Activated T-helper 17 cell treated with anti-CD3 and anti-CD28 coated beads, Interleukin-2, amount 50 U/mL, for 72 hours (primary cell): ENCODE data around the gene GALM. TPM values are rescaled to one million over a fixed set of nuclear protein-coding genes. Genes with fewer than 3 reads are reported as not detected.
"Not testable (repeated sequence)": the region's sequence is repeated elsewhere in the genome, so short reads cannot be mapped to it uniquely, and the experiment has no call there.

Experiments used
- ATAC-seq: fragments of 150-1000 bp; cut with Tn5 transposase; replicated peaks from 2 replicates; pipeline ENCODE4 v1.10.0; 2021; ENCODE audit warnings: mild to moderate bottlenecking, moderate library complexity
- H3K27ac Mint-ChIP-seq: one replicate; pipeline ENCODE4 v1.8.0; 2022; ENCODE audit warnings: mixed read lengths
- H3K27me3 Mint-ChIP-seq: one replicate; pipeline ENCODE4 v1.8.0; 2022; ENCODE audit warnings: mixed read lengths
- H3K36me3 Mint-ChIP-seq: one replicate; pipeline ENCODE4 v1.8.0; 2022; ENCODE audit warnings: low read depth, mild to moderate bottlenecking, mixed read lengths
- H3K4me1 Mint-ChIP-seq: one replicate; pipeline ENCODE4 v1.8.0; 2022; ENCODE audit warnings: mixed read lengths
- H3K4me3 Mint-ChIP-seq: one replicate; pipeline ENCODE4 v1.8.0; 2022; ENCODE audit warnings: mild to moderate bottlenecking, mixed read lengths
- H3K9me3 Mint-ChIP-seq: one replicate; pipeline ENCODE4 v1.8.0; 2022; ENCODE audit warnings: mixed read lengths
- total RNA-seq, 2 donors: library from RNA; stranded (reverse); gene quantifications; one replicate each; pipeline ENCODE4 v1.2.3, GENCODE V29; 2022

Gene GALM
- total RNA-seq, 2 donors from 2014 or later: 85.2 to 123 TPM

DNA sequence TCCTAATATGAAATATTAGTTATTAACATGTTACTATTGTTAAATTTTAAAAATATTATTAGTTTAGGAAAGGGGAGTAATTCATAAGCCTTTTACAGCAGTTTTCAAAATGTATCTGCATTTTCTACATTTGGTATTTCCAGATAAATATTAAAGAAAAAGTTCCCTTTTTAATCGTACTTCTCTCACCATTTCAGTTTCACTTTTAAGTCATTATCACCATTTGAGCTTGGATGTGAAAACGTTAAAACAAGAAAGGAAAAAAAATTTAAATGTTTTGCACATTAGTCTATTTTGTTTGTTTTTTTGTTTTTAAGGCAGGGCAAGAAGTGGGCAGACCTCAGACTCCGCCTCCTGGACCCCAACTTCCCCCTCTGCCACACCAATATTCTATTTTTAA is 88.6 kb downstream of the GALM start:
- peak overlapping the region; percentile 76 for H3K4me3 Mint-ChIP-seq
- H3K9me3 Mint-ChIP-seq: no peaks in the 10 kb centered on the region
- no peak for ATAC-seq
- H3K27me3 Mint-ChIP-seq: no peaks in the 10 kb centered on the region
- peaks cover 12% of the 10 kb centered on the region for H3K4me1 Mint-ChIP-seq
- H3K36me3 Mint-ChIP-seq: peaks cover 26% of the 10 kb centered on the region
- H3K27ac Mint-ChIP-seq: peak overlapping the region; percentile 83

DNA sequence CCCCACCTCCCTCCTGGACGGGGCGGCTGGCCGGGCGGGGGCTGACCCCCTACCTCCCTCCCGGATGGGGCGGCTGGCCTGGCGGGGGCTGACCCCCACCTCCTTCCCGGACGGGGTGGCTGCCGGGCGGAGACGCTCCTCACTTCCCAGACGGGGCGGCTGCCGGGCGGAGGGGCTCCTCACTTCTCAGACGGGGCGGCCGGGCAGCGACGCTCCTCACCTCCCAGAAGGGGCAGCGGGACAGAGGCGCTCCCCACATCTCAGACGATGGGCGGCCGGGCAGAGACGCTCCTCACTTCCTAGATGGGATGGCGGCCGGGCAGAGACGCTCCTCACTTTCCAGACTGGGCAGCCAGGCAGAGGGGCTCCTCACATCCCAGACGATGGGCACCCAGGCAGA is 90.0 kb downstream of the GALM start:
- H3K4me3 Mint-ChIP-seq, H3K9me3 Mint-ChIP-seq, H3K27me3 Mint-ChIP-seq, H3K27ac Mint-ChIP-seq, ATAC-seq: not testable (repeated sequence)
- peaks cover 12% of the 10 kb centered on the region for H3K4me1 Mint-ChIP-seq
- peaks cover 12% of the 10 kb centered on the region for H3K36me3 Mint-ChIP-seq

DNA sequence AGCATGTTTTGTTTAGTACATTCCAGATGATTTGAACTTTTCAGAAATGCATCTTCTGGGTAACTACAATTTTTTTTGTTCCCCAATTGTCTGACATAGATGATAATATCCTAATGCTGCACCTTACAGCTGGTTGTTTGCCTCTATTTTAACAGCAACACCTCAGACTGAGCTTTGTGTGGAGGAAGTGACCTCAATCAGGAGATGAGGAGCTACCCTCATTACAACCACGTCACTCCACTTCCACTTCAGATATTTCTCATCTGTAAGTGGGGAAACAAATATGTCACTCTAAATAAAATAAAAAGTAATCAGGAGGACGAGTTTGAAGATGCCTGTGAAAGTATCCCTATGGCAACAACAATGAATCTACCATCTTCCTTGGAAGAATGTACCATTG is 97.3 kb downstream of the GALM start:
- H3K27ac Mint-ChIP-seq: no peak overlapping the region

DNA sequence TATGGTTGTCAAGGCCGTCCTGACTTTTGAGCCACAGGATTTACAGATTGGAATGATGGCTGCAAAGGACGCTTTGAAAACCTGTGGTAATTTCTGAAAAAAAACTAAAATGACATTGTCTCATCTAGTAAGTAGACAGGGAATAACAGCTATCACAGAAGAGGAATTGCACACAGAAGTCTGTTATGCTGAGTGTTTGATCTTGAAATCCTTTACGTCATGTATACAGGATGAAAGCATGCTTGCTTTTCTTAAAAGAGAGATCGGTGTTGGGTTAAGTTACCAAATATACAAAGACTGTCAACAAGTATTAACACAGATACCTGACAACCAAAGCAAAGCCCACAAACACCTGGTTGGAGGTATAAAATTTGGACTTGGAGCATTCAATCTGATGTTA is 97.8 kb downstream of the GALM start:
- H3K27me3 Mint-ChIP-seq: no peaks in the 10 kb centered on the region
- H3K4me1 Mint-ChIP-seq: no peaks in the 10 kb centered on the region
- H3K27ac Mint-ChIP-seq: no peak overlapping the region
- H3K36me3 Mint-ChIP-seq: no peaks in the 10 kb centered on the region
- H3K4me3 Mint-ChIP-seq: no peak overlapping the region
- no peaks in the 10 kb centered on the region for H3K9me3 Mint-ChIP-seq
- no peak for ATAC-seq

More for the DNA sequence above, 97.3 kb downstream of the GALM start:
- Mint-ChIP-seq H3K27me3 (no peaks in the 10 kb centered on the region), H3K36me3 (no peaks in the 10 kb centered on the region), H3K4me1 (no peaks in the 10 kb centered on the region), H3K4me3 (no peak overlapping the region), H3K9me3 (no peaks in the 10 kb centered on the region)
- ATAC-seq: peak; percentile 71

DNA sequence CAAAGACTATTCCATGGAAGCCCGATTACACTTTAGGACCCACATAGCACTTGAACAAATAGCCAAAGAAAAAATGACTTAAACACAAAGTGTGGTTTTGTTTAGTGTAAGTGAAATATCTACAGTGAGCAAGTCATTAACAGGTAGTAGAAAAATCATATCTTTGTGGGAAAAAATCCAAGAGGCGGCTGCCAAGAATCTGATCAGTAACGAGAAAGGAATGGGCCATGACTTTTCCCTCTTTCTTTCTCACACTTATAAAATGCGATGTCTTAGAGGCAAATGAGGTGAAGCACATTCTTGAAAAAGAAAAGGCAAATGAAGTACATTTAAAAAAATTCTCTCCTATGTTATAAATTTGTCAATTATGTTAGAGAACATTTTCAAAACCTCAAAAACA is 99.2 kb downstream of the GALM start:
- Mint-ChIP-seq H3K27ac (no peak overlapping the region), H3K9me3 (no peaks in the 10 kb centered on the region), H3K36me3 (no peaks in the 10 kb centered on the region), H3K4me1 (no peaks in the 10 kb centered on the region), H3K4me3 (no peak overlapping the region), H3K27me3 (no peaks in the 10 kb centered on the region)
- no peak for ATAC-seq

DNA sequence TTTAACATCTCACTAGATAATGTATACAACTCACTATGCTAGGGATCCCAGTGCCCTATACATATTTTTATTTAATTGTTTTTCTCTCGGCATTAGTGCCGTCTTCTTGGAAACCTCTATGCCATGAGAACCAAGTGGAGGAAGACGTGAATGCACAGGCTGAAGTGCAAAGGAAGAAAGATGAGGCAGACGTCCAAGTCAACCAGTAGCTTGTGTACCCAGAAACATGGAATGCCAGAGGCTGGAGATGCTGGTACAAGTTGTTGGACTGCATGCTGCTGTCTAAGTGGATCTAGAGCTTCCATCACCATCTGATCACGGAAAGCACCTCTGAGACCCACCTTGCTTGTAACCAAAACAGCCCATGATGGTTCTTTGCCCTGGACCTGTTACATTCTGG is 99.6 kb downstream of the GALM start:
- no peaks in the 10 kb centered on the region for H3K27me3 Mint-ChIP-seq
- no peaks in the 10 kb centered on the region for H3K36me3 Mint-ChIP-seq
- H3K27ac Mint-ChIP-seq: no peak overlapping the region
- H3K9me3 Mint-ChIP-seq: no peaks in the 10 kb centered on the region
- H3K4me1 Mint-ChIP-seq: no peaks in the 10 kb centered on the region
- H3K4me3 Mint-ChIP-seq: no peak overlapping the region
- no peak for ATAC-seq

DNA sequence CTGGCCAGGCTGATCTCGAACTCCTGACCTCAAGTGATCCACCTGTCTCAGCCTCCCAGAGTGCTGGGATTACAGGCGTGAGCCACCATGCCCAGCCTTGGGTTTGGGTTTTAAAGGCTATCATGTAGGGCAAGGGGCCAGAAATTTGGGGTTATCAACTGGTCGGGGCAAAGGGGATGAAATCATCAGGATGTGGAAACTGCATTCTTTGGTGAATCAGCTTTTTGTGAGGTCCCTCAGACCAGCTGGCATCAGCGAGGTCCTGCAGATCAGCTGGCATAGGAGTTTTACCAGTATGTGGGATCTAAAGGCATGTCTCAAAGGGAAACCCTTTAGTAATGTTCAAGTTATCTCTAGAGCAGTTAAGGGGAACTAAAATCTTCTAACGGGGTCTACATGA is 105.7 kb downstream of the GALM start:
- H3K4me3 Mint-ChIP-seq: no peak overlapping the region
- no peaks in the 10 kb centered on the region for H3K9me3 Mint-ChIP-seq
- no peak for ATAC-seq
- no peak overlapping the region for H3K27ac Mint-ChIP-seq
- no peaks in the 10 kb centered on the region for H3K36me3 Mint-ChIP-seq
- no peaks in the 10 kb centered on the region for H3K4me1 Mint-ChIP-seq
- peaks cover 7% of the 10 kb centered on the region for H3K27me3 Mint-ChIP-seq

DNA sequence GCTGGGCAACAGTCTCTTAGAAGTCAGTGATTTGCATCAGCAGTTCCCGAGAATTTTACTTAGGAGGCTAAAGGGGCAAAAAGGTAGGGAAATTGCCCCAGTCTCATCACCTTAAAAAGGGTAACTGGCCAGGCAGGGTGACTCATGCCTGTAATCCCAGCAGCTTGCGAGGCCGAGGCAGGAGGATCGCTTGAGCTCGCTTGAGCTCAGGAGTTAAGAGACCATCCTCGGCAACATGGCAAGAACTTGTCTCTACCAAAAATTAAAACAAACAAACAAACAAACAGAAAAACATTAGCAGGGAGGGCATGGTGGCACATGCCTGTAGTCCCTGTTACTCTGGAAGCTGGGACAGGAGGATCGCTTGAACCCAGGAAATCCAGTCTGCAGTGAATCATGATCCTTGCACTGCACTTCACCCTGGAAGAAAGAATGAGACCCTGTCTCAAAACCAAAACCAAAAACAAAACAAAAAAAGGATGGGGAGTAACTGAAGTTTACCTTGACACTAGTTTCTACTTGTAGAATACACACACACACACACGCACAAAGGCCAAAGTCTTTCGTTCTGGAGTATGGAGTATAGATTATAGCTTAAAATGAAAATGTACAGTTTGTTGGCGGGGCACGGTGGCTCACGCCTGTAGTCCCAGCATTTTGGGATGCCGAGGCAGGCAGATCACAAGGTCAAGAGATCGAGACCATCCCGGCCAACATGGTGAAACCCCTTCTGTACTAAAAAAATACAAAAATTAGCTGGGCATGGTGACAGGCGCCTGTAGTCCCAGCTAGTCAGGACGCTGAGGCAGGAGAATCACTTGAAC is 109.4 kb downstream of the GALM start:
- Mint-ChIP-seq H3K36me3 (peaks cover 5% of the 10 kb centered on the region), H3K4me3 (no peak overlapping the region), H3K27ac (no peak overlapping the region), H3K27me3 (peaks cover 7% of the 10 kb centered on the region), H3K9me3 (no peaks in the 10 kb centered on the region), H3K4me1 (no peaks in the 10 kb centered on the region)
- ATAC-seq: no peak

DNA sequence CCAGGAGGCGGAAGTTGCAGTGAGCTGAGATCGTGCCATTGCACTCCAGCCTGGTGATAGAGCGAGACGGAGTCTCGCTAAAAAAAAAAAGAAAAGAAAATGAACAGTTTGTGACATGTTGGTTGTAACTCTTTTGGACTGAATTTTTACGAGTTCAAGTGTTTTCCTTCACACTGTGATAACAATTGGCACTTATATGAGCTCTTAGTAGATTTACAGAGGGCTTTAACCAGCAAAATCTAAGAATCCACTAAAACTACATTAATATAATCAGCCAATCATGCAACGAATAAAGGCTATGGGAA is 110.0 kb downstream of the GALM start:
- peaks cover 11% of the 10 kb centered on the region for H3K36me3 Mint-ChIP-seq
- no peaks in the 10 kb centered on the region for H3K4me1 Mint-ChIP-seq
- ATAC-seq: no peak
- H3K27me3 Mint-ChIP-seq: peaks cover 7% of the 10 kb centered on the region
- H3K27ac Mint-ChIP-seq: no peak overlapping the region
- no peaks in the 10 kb centered on the region for H3K9me3 Mint-ChIP-seq
- no peak overlapping the region for H3K4me3 Mint-ChIP-seq

DNA sequence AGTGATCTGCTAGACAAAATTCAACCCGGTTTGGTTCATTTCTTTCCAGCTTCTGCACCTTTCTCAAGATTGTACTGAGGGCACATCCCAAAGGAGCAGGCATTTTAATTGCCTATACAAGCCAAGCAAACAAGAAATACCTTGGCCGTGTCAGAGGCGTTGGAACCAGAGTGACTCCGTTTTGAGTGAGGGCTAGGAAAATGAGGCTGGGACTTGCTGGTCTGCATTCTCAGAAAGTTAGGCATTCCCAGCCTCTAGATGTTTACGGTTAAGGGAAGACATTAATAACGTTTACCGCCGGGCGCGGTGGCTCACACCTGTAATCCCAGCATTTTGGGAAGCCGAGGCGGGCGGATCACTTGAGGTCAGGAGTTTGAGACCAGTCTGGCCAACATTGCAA is 110.6 kb downstream of the GALM start:
- Mint-ChIP-seq H3K9me3 (no peaks in the 10 kb centered on the region), H3K27ac (no peak overlapping the region), H3K27me3 (peaks cover 7% of the 10 kb centered on the region), H3K36me3 (peaks cover 17% of the 10 kb centered on the region), H3K4me1 (no peaks in the 10 kb centered on the region), H3K4me3 (peak overlapping the region; percentile 18)
- ATAC-seq: no peak

DNA sequence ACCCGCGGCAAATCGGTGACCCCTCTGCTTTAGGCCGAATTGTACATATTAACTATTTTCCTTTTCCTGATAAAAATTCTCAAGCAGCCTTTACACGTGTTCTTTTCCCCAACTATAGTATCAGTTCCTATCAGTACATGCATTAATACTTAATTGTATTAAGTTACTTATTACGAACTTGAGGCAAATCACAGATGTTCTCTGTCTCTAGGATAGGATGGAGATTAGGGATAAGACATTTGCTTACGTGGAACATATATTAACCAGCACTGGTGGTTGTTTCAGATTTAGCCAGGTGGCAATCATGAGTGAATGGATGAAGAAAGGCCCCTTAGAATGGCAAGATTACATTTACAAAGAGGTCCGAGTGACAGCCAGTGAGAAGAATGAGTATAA is 112.8 kb downstream of the GALM start:
- Mint-ChIP-seq H3K36me3 (peaks cover 27% of the 10 kb centered on the region), H3K9me3 (no peaks in the 10 kb centered on the region), H3K4me1 (no peaks in the 10 kb centered on the region), H3K4me3 (peak overlapping the region; percentile 95), H3K27me3 (peaks cover 7% of the 10 kb centered on the region), H3K27ac (peak overlapping the region; percentile 94)
- no peak for ATAC-seq

DNA sequence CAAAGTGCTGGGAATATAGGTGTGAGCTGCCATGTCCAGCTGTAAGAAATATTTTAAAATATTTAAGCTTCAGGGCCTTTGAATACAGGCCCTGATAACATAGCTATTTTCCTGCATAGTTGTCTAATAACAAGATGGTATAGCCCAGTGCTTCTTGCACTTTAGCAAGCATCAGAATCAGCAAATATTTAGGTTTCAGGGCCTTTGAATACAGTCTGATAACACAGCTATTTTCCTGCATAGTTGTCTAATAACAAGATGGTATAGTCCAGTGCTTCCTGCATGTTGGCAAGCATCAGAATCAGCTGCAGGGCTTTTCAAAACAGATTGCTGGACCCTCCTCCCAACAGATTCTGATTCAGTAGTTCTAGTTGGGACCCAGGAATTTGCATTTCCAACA is 117.7 kb downstream of the GALM start:
- no peak overlapping the region for H3K27ac Mint-ChIP-seq
- H3K9me3 Mint-ChIP-seq: no peaks in the 10 kb centered on the region
- no peak overlapping the region for H3K4me3 Mint-ChIP-seq
- ATAC-seq: no peak
- peaks cover 22% of the 10 kb centered on the region for H3K36me3 Mint-ChIP-seq
- H3K27me3 Mint-ChIP-seq: no peaks in the 10 kb centered on the region
- no peaks in the 10 kb centered on the region for H3K4me1 Mint-ChIP-seq

Other genes starting within 250 kb of the GALM start
- 100 to 1,000 TPM in 1 of 2 donors, 10 to 100 TPM in 1; 84.9 to 122 TPM for gene HNRNPLL, start 63.2 kb upstream of the GALM start, total RNA-seq
- gene SRSF7, start 85.2 kb downstream of the GALM start, total RNA-seq: 100 to 1,000 TPM; 199 to 366 TPM
- 10 to 100 TPM; 18.6 to 28.4 TPM for gene GEMIN6, start 112.1 kb downstream of the GALM start, total RNA-seq
- gene DHX57, start 209.8 kb downstream of the GALM start, total RNA-seq: 10 to 100 TPM; 14.0 to 18.6 TPM
- 1 to 10 TPM; 4.5 to 8.2 TPM for gene MORN2, start 209.9 kb downstream of the GALM start, total RNA-seq
- gene ARHGEF33, start 223.8 kb downstream of the GALM start, total RNA-seq: under 1 TPM in 1 of 2 donors, not detected in 1; 0.58 TPM